Osteoblast (primary cell): Measurements from ENCODE around the gene SCMH1. TPM values are rescaled to one million over a fixed set of nuclear protein-coding genes. Genes with fewer than 3 reads are reported as not detected.
"Not testable (repeated sequence)": the region's sequence is repeated elsewhere in the genome, so short reads cannot be mapped to it uniquely, and the experiment has no call there.

Experiments
- DNase-seq: peaks from one replicate; pipeline ENCODE4 v3.0.0; 2011; ENCODE audit warnings: low spot score, mixed read lengths; ENCODE audit not compliant: insufficient read length; ENCODE audit errors: missing footprints
- H2AFZ ChIP-seq: 2 replicates; pipeline ENCODE4 v1.6.0; 2011; ENCODE audit warnings: mild to moderate bottlenecking, low read length
- H3K27ac ChIP-seq: 2 replicates; pipeline ENCODE4 v1.5.1; 2011; ENCODE audit warnings: mild to moderate bottlenecking, low read depth, low read length, moderate library complexity
- H3K27me3 ChIP-seq: 2 replicates; pipeline ENCODE4 v1.6.0; 2012; ENCODE audit warnings: mild to moderate bottlenecking, control low read depth, inconsistent platforms, low read length, moderate library complexity; ENCODE audit not compliant: insufficient read depth
- H3K36me3 ChIP-seq: 2 replicates; pipeline ENCODE4 v1.5.1; 2011; ENCODE audit warnings: mild to moderate bottlenecking, low read length, control low read depth, moderate library complexity; ENCODE audit not compliant: insufficient read depth
- H3K4me1 ChIP-seq: 2 replicates; pipeline ENCODE4 v1.5.1; 2011; ENCODE audit warnings: mild to moderate bottlenecking, low read length, control low read depth, moderate library complexity; ENCODE audit not compliant: insufficient read depth
- H3K4me2 ChIP-seq: 2 replicates; pipeline ENCODE4 v1.6.0; 2011; ENCODE audit warnings: mild to moderate bottlenecking, low read length; ENCODE audit not compliant: insufficient read depth
- H3K4me3 ChIP-seq: fragments of 200-600 bp; sonication (generic); 3 replicates; pipeline ENCODE4 v1.5.1; 2012; ENCODE audit warnings: mild to moderate bottlenecking, low read length, inconsistent platforms; ENCODE audit not compliant: insufficient read depth
- H3K79me2 ChIP-seq: 2 replicates; pipeline ENCODE4 v1.6.0; 2012; ENCODE audit warnings: mild to moderate bottlenecking, low read length, control low read depth, inconsistent platforms; ENCODE audit not compliant: insufficient read depth
- H3K9me3 ChIP-seq: 2 replicates; pipeline ENCODE4 v1.5.1; 2011; ENCODE audit warnings: low read depth, low read length, control low read depth
- H4K20me1 ChIP-seq: 2 replicates; pipeline ENCODE4 v1.6.0; 2012; ENCODE audit warnings: mild to moderate bottlenecking, low read length, control low read depth; ENCODE audit not compliant: insufficient read depth
- total RNA-seq: library from RNA; depleted of rRNA; stranded (reverse); fragments of >200 nt; gene quantifications from 2 replicates; pipeline ENCODE4 v1.2.3, GENCODE V29; 2012
- TF ChIP-seq, protein P1 (sequence below): IDR thresholded peaks from 2 replicates; pipeline ENCODE4 v1.5.1; 2011; ENCODE audit warnings: mild to moderate bottlenecking, low read depth, low read length, moderate library complexity; ENCODE audit errors: extremely low read depth

SCMH1 gene
- total RNA-seq, 1 donor = 33.7 TPM

DNA sequence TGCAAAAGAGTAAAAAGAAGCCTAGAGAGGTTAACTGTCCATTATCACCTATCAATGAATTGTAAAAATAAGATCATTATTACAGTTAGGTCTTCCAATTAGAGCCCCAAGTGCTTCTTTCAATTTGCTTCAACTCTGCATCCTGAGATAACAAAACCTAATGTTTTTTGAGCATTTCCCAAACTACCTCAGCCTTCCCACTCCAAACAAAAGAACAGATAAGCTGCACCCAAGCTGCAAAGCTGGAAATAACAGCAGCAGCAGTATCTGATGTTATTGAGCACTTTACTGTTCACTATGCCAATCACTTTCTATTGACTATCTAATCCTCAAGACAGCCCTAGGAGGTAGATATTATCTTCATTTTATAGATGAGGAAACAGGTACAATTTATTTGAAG lies 123.5 kb downstream of the SCMH1 start:
- no peaks in the 10 kb centered on the region for H3K36me3 ChIP-seq
- no peaks in the 10 kb centered on the region for H3K79me2 ChIP-seq
- peaks cover 7% of the 10 kb centered on the region for H3K4me1 ChIP-seq
- H3K9me3 ChIP-seq = no peaks in the 10 kb centered on the region
- no peaks in the 10 kb centered on the region for H3K27me3 ChIP-seq
- no peak overlapping the region for H3K27ac ChIP-seq
- H3K4me3 ChIP-seq = no peak overlapping the region
- no peak for DNase-seq
- TF ChIP-seq, protein P1, sequence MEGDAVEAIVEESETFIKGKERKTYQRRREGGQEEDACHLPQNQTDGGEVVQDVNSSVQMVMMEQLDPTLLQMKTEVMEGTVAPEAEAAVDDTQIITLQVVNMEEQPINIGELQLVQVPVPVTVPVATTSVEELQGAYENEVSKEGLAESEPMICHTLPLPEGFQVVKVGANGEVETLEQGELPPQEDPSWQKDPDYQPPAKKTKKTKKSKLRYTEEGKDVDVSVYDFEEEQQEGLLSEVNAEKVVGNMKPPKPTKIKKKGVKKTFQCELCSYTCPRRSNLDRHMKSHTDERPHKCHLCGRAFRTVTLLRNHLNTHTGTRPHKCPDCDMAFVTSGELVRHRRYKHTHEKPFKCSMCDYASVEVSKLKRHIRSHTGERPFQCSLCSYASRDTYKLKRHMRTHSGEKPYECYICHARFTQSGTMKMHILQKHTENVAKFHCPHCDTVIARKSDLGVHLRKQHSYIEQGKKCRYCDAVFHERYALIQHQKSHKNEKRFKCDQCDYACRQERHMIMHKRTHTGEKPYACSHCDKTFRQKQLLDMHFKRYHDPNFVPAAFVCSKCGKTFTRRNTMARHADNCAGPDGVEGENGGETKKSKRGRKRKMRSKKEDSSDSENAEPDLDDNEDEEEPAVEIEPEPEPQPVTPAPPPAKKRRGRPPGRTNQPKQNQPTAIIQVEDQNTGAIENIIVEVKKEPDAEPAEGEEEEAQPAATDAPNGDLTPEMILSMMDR = no peak
- H4K20me1 ChIP-seq = no peaks in the 10 kb centered on the region
- H2AFZ ChIP-seq = no peak overlapping the region
- H3K4me2 ChIP-seq = no peak overlapping the region

DNA sequence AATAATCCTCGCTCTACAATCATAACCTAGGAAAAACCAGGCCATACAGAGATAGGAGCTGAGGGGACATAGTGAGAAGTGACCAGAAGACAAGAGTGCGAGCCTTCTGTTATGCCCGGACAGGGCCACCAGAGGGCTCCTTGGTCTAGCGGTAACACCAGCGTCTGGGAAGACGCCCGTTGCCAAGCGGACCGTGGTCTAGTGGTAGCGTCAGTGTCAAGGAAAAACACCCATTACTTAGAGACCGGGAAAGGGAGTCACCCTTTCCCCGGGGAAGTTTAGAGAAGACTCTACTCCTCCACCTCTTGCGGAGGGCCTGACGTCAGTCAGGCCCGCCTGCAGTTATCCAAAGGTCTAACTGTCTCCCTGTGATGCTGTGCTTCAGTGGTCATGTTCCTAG lies 124.9 kb downstream of the SCMH1 start:
- H4K20me1 ChIP-seq, H2AFZ ChIP-seq, H3K27me3 ChIP-seq, H3K36me3 ChIP-seq, H3K4me1 ChIP-seq, H3K4me3 ChIP-seq, H3K79me2 ChIP-seq, DNase-seq, H3K27ac ChIP-seq, H3K9me3 ChIP-seq, H3K4me2 ChIP-seq: not testable (repeated sequence)

DNA sequence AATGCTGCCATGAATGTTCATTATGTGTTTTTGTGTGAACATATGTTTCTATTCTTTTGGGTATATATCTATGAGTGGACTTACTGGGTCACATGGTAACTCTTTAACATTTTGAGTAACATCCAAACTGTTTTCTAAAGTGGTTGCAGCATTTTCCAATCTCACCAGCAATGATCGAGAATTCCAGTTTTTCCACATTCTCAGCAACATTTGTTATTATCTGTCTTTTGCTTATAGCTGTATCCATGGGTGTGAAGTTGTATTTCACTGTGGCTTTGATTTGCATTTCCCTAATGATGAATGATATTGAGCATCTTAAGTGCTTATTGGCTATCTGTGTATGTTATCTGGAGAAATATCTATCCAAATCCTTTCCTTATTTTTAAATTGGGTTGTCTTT lies 131.4 kb downstream of the SCMH1 start:
- Histone ChIP-seq H2AFZ (no peak overlapping the region), H3K27me3 (no peaks in the 10 kb centered on the region), H3K9me3 (no peaks in the 10 kb centered on the region), H3K79me2 (no peaks in the 10 kb centered on the region), H3K4me1 (peaks cover 27% of the 10 kb centered on the region), H3K27ac (peak overlapping the region; percentile 85), H3K36me3 (peaks cover 8% of the 10 kb centered on the region), H3K4me2 (no peak overlapping the region), H4K20me1 (no peaks in the 10 kb centered on the region), H3K4me3 (no peak overlapping the region)
- no peak for DNase-seq
- TF ChIP-seq, protein P1 = no peak

DNA sequence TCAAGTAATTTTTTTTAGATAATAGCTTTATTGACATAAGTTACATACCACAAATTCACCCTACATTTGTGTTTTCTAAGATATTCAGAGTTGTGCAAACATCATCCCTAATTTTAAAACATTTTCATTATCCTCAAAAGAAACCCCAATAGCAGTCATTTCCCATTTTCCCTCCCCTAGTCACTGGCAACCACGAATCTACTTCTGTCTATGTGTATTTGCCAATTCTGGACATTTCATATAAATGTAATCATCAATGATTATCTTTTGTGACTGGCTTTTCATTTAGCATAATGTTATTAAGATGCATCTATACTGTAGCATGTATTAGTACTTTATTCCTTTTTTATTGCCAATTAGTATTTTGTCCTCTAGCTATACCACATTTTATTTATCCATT lies 131.8 kb downstream of the SCMH1 start:
- Histone ChIP-seq H2AFZ (no peak overlapping the region), H4K20me1 (no peaks in the 10 kb centered on the region), H3K27me3 (no peaks in the 10 kb centered on the region), H3K4me1 (peaks cover 27% of the 10 kb centered on the region), H3K4me3 (peak overlapping the region; percentile 23), H3K79me2 (no peaks in the 10 kb centered on the region), H3K4me2 (peak overlapping the region; percentile 68), H3K27ac (peak overlapping the region; percentile 85), H3K9me3 (no peaks in the 10 kb centered on the region), H3K36me3 (peaks cover 8% of the 10 kb centered on the region)
- TF ChIP-seq, protein P1 = no peak
- DNase-seq = no peak
